ENCODE results near the gene FASTK.
A peak's percentile ranks its signal among the peaks of the same experiment; 100 is the strongest.
"Not testable (repeated sequence)": the region's sequence is repeated elsewhere in the genome, so short reads cannot be mapped to it uniquely, and the experiment has no call there.

The FASTK gene

DNA sequence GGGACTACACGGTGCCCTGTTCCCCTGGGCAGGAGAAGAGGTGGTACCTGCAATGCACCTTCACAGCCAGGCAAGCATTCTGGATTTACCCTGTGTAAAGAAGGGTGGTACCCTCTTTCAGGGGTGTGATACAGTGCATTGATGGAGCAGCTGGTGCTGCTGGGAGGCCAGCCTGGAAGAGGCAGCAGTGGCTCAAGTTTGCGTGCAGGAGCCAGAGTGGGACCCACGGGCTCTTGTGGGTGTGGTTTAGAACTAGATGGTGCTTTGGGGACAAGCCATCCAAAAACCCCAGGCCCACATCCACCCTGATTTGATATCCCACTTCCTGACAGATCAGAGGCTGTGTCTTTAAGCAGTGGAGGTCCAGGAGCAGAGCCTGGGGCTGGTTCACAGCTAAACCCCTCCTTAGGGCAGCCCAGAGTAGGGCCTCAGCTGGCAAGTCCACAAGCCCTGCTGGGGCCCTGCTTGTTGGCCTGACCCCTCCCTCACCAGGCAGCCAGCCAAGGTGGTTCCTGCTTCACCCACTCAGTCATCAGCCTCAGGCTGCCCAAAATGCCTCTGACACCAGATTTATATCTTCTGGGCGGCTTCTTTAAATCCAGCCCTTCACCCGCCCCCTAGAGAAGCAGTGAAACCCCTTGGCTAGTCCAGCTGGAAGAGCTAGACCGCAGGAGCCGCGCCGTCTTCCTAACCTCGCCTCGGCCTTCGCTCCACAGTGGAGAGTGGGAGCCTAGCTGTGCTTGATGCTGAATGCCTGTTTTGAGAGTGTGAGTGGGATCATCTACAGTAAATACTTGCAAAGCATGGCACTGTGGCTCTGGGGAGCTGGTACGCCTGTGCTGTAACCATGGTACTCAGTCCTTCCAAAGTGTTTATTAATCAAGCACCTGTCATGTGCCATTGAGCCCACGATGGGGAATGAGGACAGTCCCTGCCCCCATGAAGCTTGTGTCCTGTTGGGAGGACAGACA, 33.7 kb downstream of the FASTK start:
- DNase-seq, result no peak

- DNase-seq, result no peak
These were observed 34.6 kb downstream of the FASTK start for GRCh38 chr7:151045967-151046366.

DNA sequence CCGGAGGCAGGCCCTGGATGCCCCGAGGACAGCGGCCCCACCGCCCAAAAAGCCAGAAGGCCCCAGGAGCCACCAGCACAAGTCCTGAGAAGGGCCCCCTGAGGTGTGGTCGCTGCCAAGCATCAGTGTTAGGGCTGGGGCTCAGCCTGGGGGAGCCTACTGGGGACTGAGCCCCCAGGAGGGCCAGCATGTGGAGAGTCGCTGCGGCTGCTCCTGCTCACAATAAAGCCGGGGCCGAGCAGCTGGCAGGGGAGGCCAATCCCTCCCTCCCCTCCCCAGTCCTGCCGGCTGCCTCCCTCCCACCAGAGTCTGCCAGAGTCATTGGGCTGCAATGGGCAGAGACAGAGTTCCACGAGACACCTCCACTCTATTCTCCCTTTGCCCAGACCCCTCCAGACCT, 35.3 kb downstream of the FASTK start:
- DNase-seq, result no peak

- DNase-seq, result no peak
These were observed 36.6 kb downstream of the FASTK start for GRCh38 chr7:151043959-151044358.

DNA sequence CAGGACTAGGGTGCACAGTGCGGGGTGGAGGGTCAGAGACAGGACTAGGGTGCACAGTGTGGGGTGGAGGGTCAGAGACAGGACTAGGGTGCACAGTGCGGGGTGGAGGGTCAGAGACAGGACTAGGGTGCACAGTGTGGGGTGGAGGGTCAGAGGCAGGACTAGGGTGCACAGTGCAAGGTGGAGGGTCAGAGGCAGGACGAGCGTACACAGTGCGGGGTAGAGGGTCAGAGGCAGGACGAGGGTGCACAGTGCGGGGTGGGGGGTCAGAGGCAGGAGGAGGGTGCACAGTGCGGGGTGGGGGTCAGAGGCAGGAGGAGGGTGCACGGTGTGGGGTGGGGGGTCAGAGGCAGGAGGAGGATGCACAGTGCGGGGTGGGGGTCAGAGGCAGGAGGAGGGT, 37.2 kb downstream of the FASTK start:
- not testable (repeated sequence) for DNase-seq

DNA sequence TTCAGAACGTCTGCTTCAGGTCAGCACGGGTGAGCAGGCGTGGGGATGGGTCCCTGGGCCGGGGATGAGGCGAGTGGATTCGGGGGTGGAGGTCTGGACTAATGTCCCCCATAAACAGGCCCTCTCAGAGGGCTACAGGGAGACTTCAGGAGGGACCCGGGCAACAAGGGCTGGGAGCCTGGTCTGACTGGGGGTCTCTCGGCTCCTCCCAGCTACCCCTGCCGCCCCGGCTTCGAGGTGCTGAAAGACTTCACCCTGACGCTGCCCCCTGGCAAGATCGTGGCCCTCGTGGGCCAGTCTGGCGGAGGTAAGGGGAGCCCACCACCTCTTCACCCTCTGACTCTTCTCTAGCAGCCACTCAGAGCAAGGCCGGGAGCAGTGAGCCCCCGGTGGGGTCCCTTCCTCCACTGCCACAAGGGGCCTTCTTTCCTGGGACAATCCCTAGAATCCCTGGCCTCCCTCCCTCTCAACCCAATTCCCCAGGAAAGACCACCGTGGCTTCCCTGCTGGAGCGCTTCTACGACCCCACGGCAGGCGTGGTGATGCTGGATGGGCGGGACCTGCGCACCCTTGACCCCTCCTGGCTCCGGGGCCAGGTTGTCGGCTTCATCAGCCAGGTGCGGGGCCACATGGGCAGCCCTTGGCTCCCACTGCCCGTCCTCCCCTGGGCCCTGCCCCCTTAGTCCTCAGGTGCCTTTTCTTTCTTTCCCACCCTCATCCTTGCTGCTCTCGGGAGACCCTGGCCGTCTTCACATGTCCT, 39.8 kb downstream of the FASTK start:
- no peak for DNase-seq

GRCh38 chr7:151039850-151040548, 40.6 kb downstream of the FASTK start:
- DNase-seq, result no peak

- peak; percentile 88 for DNase-seq
These were observed 41.4 kb downstream of the FASTK start for GRCh38 chr7:151038951-151039849.

GRCh38 chr7:151035902-151036301, 44.7 kb downstream of the FASTK start:
- DNase-seq, result no peak

GRCh38 chr7:151035026-151035717, 45.4 kb downstream of the FASTK start:
- no peak for DNase-seq

GRCh38 chr7:151034312-151035025, 46.1 kb downstream of the FASTK start:
- DNase-seq, result no peak

- DNase-seq, result no peak
These were observed 46.8 kb downstream of the FASTK start for GRCh38 chr7:151033864-151034249.

GRCh38 chr7:151032936-151033863, 47.4 kb downstream of the FASTK start:
- no peak for DNase-seq

DNA sequence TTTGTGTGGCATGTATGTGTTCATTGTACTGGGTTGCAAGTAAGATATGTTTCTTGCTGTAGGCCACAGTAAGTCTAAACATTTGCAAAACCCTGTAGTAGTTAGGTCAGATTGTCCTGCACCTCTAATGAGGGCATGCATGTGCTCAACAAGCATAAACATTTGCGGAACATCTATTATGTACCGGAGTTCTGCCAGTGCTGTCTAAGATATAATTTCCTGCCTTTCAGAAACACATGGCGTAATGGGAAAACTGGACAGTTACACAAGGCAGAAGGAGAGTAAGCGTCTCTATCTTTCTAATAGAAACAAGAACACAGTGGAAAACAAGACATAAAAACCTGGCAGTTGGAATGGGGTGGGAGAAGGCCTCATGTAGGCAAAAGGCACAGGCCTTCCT, 49.6 kb downstream of the FASTK start:
- DNase-seq, result no peak

- no peak for DNase-seq
These were observed 51.6 kb downstream of the FASTK start for GRCh38 chr7:151028948-151029501.

GRCh38 chr7:151028131-151028947, 52.3 kb downstream of the FASTK start, which contains the start of gene ABCB8:
Gene ABCB8, plus strand, starts transcription at chr7:151028450. Its CDS starts 66 bp downstream, at chr7:151028516.
- DNase-seq, result peak; percentile 99

GRCh38 chr7:151027728-151028130, 52.9 kb downstream of the FASTK start:
- not testable (repeated sequence) for DNase-seq
